Coronary artery (tissue), 2 donors: ENCODE measurements around the gene SSR1.
"Not testable (repeated sequence)": the region's sequence is repeated elsewhere in the genome, so short reads cannot be mapped to it uniquely, and the experiment has no call there.

Source experiments
- DNase-seq: peaks from one replicate; pipeline ENCODE4 v3.0.0-alpha.2; 2017; ENCODE audit warnings: low spot score
- H3K27ac ChIP-seq, 2 donors: fragments of 200-600 bp; sonication (generic); one replicate each; pipeline ENCODE4 v1.5.1; 2016 to 2019
- H3K4me3 ChIP-seq: fragments of 200-600 bp; sonication (generic); 2 replicates; pipeline ENCODE4 v1.5.1; 2016; ENCODE audit warnings: mild to moderate bottlenecking, moderate library complexity
- CTCF ChIP-seq: fragments of 200-600 bp; sonication (generic); IDR thresholded peaks from one replicate; pipeline ENCODE4 v1.5.1; 2019; ENCODE audit warnings: antibody characterized with exemption

Gene SSR1

GRCh38 chr6:7270320-7271204 is 42.4 kb downstream of the SSR1 start:
- DNase-seq: no peak

GRCh38 chr6:7269816-7270215 is 43.2 kb downstream of the SSR1 start:
- DNase-seq: no peak

More at GRCh38 chr6:7270320-7271204, 42.4 kb downstream of the SSR1 start:
- Histone ChIP-seq H3K27ac (no peak overlapping the region), H3K4me3 (no peak overlapping the region)
- TF ChIP-seq CTCF: no peak

GRCh38 chr6:7268816-7269555 is 44.0 kb downstream of the SSR1 start:
- DNase-seq: no peak
- no peak for TF ChIP-seq CTCF
- Histone ChIP-seq H3K27ac (no peak overlapping the region), H3K4me3 (no peak overlapping the region)

More at GRCh38 chr6:7269816-7270215, 43.2 kb downstream of the SSR1 start:
- Histone ChIP-seq H3K27ac (no peak overlapping the region), H3K4me3 (no peak overlapping the region)
- no peak for TF ChIP-seq CTCF

- no peak for DNase-seq
- Histone ChIP-seq H3K27ac (no peak overlapping the region), H3K4me3 (no peak overlapping the region)
- no peak for TF ChIP-seq CTCF
Measured at GRCh38 chr6:7268362-7268761, 44.6 kb downstream of the SSR1 start.

GRCh38 chr6:7267466-7268091 is 45.4 kb downstream of the SSR1 start:
- no peak for TF ChIP-seq CTCF
- DNase-seq: no peak
- H3K27ac ChIP-seq: no peak overlapping the region
- H3K4me3 ChIP-seq: no peak overlapping the region

GRCh38 chr6:7267071-7267465 is 45.9 kb downstream of the SSR1 start:
- no peak for DNase-seq
- Histone ChIP-seq H3K4me3 (no peak overlapping the region), H3K27ac (no peak overlapping the region)
- no peak for TF ChIP-seq CTCF

- not testable (repeated sequence) for H3K4me3 ChIP-seq, H3K27ac ChIP-seq, DNase-seq
Measured at GRCh38 chr6:7265385-7265726, 47.6 kb downstream of the SSR1 start.
